Stimulated activated CD8-positive, alpha-beta memory T cell treated with anti-CD3 and anti-CD28 coated beads, Interleukin-4, amount 100 ng/mL, for 24 hours (primary cell): ENCODE measurements around the gene RGS10.
"Not testable (repeated sequence)": the region's sequence is repeated elsewhere in the genome, so short reads cannot be mapped to it uniquely, and the experiment has no call there.

ENCODE experiments used
- DNase-seq: peaks from one replicate; pipeline ENCODE4 v3.0.0-alpha.2; 2020; ENCODE audit warnings: low read depth

The RGS10 gene

GRCh38 chr10:119468542-119469324 is 73.8 kb downstream of the RGS10 start:
- no peak for DNase-seq

- DNase-seq, result peak; percentile 26
Measured at GRCh38 chr10:119466655-119467054, 75.9 kb downstream of the RGS10 start.

GRCh38 chr10:119466076-119466475 is 76.4 kb downstream of the RGS10 start:
- no peak for DNase-seq

GRCh38 chr10:119465085-119465484 is 77.4 kb downstream of the RGS10 start:
- no peak for DNase-seq

- not testable (repeated sequence) for DNase-seq
Measured at GRCh38 chr10:119463195-119463594, 79.3 kb downstream of the RGS10 start.

GRCh38 chr10:119462773-119463172 is 79.7 kb downstream of the RGS10 start:
- no peak for DNase-seq

GRCh38 chr10:119461923-119462322 is 80.6 kb downstream of the RGS10 start:
- DNase-seq, result no peak

- DNase-seq, result no peak
Measured at GRCh38 chr10:119461380-119461779, 81.1 kb downstream of the RGS10 start.

GRCh38 chr10:119460369-119461195 is 81.9 kb downstream of the RGS10 start:
- DNase-seq, result no peak

- DNase-seq, result no peak
Measured at GRCh38 chr10:119459681-119460340, 82.7 kb downstream of the RGS10 start.

- no peak for DNase-seq
Measured at GRCh38 chr10:119457966-119458766, 84.4 kb downstream of the RGS10 start.

GRCh38 chr10:119456435-119456810 is 86.1 kb downstream of the RGS10 start:
- no peak for DNase-seq

- DNase-seq, result no peak
Measured at GRCh38 chr10:119455609-119456434, 86.7 kb downstream of the RGS10 start.

- DNase-seq, result no peak
Measured at GRCh38 chr10:119454990-119455389, 87.5 kb downstream of the RGS10 start.

GRCh38 chr10:119454316-119454715 is 88.2 kb downstream of the RGS10 start:
- no peak for DNase-seq

GRCh38 chr10:119453313-119453712 is 89.2 kb downstream of the RGS10 start:
- no peak for DNase-seq

GRCh38 chr10:119452396-119452795 is 90.1 kb downstream of the RGS10 start:
- DNase-seq, result no peak

GRCh38 chr10:119451300-119451896 is 91.1 kb downstream of the RGS10 start:
- DNase-seq, result no peak

- no peak for DNase-seq
Measured at GRCh38 chr10:119450606-119451299, 91.8 kb downstream of the RGS10 start.
